K562 (cell line): ENCODE results near the gene CAPN6. TPM values are rescaled to one million over a fixed set of nuclear protein-coding genes. Genes with fewer than 3 reads are reported as not detected.

Experiments
- ATAC-seq: fragments of 200-7000 bp; cut with Tn5 transposase; 3 replicates; pipeline ENCODE4 v1.9.1; 2020; ENCODE audit warnings: moderate library complexity
- Bru-seq: library from RNA; stranded (reverse); fragments of 400-500 nt; gene quantifications from one replicate; lab custom pipeline; 2021; lab: Mats Ljungman, UMichigan
- BruChase-seq, 2 experiments: library from RNA; stranded (reverse); fragments of 400-500 nt; gene quantifications; one replicate each; lab custom pipeline; 2021; lab: Mats Ljungman, UMichigan
- BruUV-seq: library from RNA; stranded (reverse); fragments of 400-500 nt; replicated peaks from 2 replicates; lab custom pipeline; 2021; lab: Mats Ljungman, UMichigan
- CTCF ChIA-PET: fragments of 300-600 bp; formaldehyde crosslinking; extraction: SDS; loops from one replicate; lab custom pipeline; 2021; ENCODE audit warnings: low intra/inter-chr PET ratio; lab: Yijun Ruan, JAX
- POLR2A ChIA-PET: fragments of 300-600, 350-650 bp; sonication (Branson Sonifier 250); formaldehyde crosslinking; extraction: SDS; loops from one replicate; lab custom pipeline; 2021; ENCODE audit warnings: antibody characterized with exemption, inconsistent platforms; lab: Yijun Ruan, JAX
- DNase-seq, 4 experiments: peaks; one replicate each; pipeline versions ENCODE4 v3.0.0 to v3.0.0-alpha.2; 2011 to 2018; ENCODE audit warnings: low spot score in 3 of 4, mixed read lengths in 3 of 4; ENCODE audit errors: extremely low read depth in 1 of 4
- FAIRE-seq: peaks from 2 replicates; lab custom pipeline; 2011; peaks lifted over from hg19 to GRCh38; lab: Jason Lieb, UNC
- H2AFZ ChIP-seq: 2 replicates; pipeline ENCODE4 v1.6.0; 2011; ENCODE audit warnings: low read depth, low read length, control low read depth, inconsistent platforms
- H3K27ac ChIP-seq: fragments of 200-600 bp; 3 replicates; pipeline ENCODE4 v1.8.0; 2011; ENCODE audit warnings: low read depth, mild to moderate bottlenecking, control low read depth, inconsistent platforms, low read length, moderate library complexity, mixed read lengths; ENCODE audit errors: extremely low read depth
- H3K27me3 ChIP-seq, 2 experiments: fragments of 300-600 bp in 1 of 2; 2 replicates in 1 of 2; 3 replicates in 1 of 2; pipeline versions ENCODE4 v1.6.0 to v1.8.0; 2011; ENCODE audit warnings: inconsistent platforms in 2 of 2, low read length in 2 of 2, mild to moderate bottlenecking in 1 of 2, mixed read lengths in 1 of 2, moderate library complexity in 1 of 2; ENCODE audit not compliant: control insufficient read depth in 2 of 2, insufficient read depth in 2 of 2
- H3K36me3 ChIP-seq: fragments of 300-600 bp; 3 replicates; pipeline ENCODE4 v1.8.0; 2011; ENCODE audit warnings: mild to moderate bottlenecking, low read length, inconsistent platforms; ENCODE audit not compliant: control insufficient read depth, insufficient read depth
- H3K4me1 ChIP-seq, 2 experiments: fragments of 200-600 bp in 1 of 2; replicated peaks in 1 of 2; 2 replicates in 1 of 2; 3 replicates in 1 of 2; pipeline versions ENCODE4 v1.5.1 to v1.8.0; 2011; ENCODE audit warnings: inconsistent platforms in 2 of 2, low read length in 2 of 2, mild to moderate bottlenecking in 1 of 2, mixed read lengths in 1 of 2, moderate library complexity in 1 of 2; ENCODE audit not compliant: control insufficient read depth in 2 of 2, insufficient read depth in 2 of 2
- H3K4me2 ChIP-seq: 2 replicates; pipeline ENCODE4 v1.6.1; 2011; ENCODE audit warnings: low read length, control low read depth, inconsistent platforms, mixed read lengths; ENCODE audit not compliant: insufficient read depth
- H3K4me3 ChIP-seq: fragments of 200-600 bp; sonication (generic), shearing (Covaris generic); 2 replicates; pipeline ENCODE4 v1.5.1; 2016; ENCODE audit warnings: control low read depth, inconsistent platforms
- H3K79me2 ChIP-seq: fragments of 200-600 bp; 3 replicates; pipeline ENCODE4 v1.8.0; 2011; ENCODE audit warnings: low read length, inconsistent platforms; ENCODE audit not compliant: control insufficient read depth, insufficient read depth
- H3K9ac ChIP-seq, 2 experiments: 2 replicates each; pipeline versions ENCODE4 v1.6.0 to v1.6.1; 2011; ENCODE audit warnings: low read depth in 2 of 2, low read length in 2 of 2, control low read depth in 1 of 2, inconsistent platforms in 1 of 2, mild to moderate bottlenecking in 1 of 2, mixed read lengths in 1 of 2; ENCODE audit not compliant: insufficient read depth in 1 of 2
- H3K9me1 ChIP-seq: one replicate; pipeline ENCODE4 v1.6.0; 2011; ENCODE audit warnings: inconsistent platforms, mild to moderate bottlenecking, low read length, moderate library complexity; ENCODE audit not compliant: control insufficient read depth, insufficient read depth
- H3K9me3 ChIP-seq: replicated peaks from 2 replicates; pipeline ENCODE4 v1.5.1; 2011; ENCODE audit warnings: low read depth, low read length, inconsistent platforms; ENCODE audit not compliant: control insufficient read depth, insufficient read depth
- H4K20me1 ChIP-seq: replicated peaks from 2 replicates; pipeline ENCODE4 v1.6.1; 2011; ENCODE audit warnings: low read length, inconsistent platforms, mixed read lengths; ENCODE audit not compliant: control insufficient read depth, insufficient read depth
- WGBS: fragments of 100-300 bp; shearing (Covaris generic); methylation state at CpG from one replicate; pipeline ENCODE4 v1.1.6; 2016; ENCODE audit warnings: low coverage, mixed read lengths; ENCODE audit not compliant: insufficient coverage; ENCODE audit errors: missing lambda C conversion rate; 5-methylcytosine and 5-hydroxymethylcytosine counted together
- in situ Hi-C: fragments of 300-500 bp; cut with MboI; formaldehyde crosslinking; loops from 4 replicates; pipeline ENCODE4 v1.15.0; 2018; ENCODE audit warnings: inconsistent platforms, mixed read lengths
- intact Hi-C: fragments of 100-400 bp; cut with micrococcal nuclease; formaldehyde crosslinking; loops from 2 replicates; pipeline ENCODE4 v1.14.2; 2022
- long read RNA-seq, 3 experiments: library from polyadenylated mRNA in 2 of 3; library from RNA in 1 of 3; unstranded in 2 of 3; stranded (forward) in 1 of 3; transcript quantifications; one replicate each; pipeline ENCODE4 v2.0.0, GENCODE V29; 2019 to 2022
- polyA minus RNA-seq, 3 experiments: library from RNA; depleted of rRNA, polyadenylated mRNA; stranded (reverse); fragments of >200 nt; gene quantifications; 2 replicates each; pipeline ENCODE4 v1.2.3, GENCODE V29; 2011
- polyA plus RNA-seq, 8 experiments: library from polyadenylated mRNA; depleted of rRNA in 4 of 8; stranded (reverse) in 5 of 8; unstranded in 3 of 8; fragments of >200 nt; fragmentation: Nextera tagmentation in 2 of 8; fragmentation: Illumina TruSeq in 1 of 8; extraction: Ambion mirVana in 2 of 8; extraction: Trizol in 1 of 8; gene quantifications; 2 replicates each; pipeline versions ENCODE4 v1.2.1 to v1.2.3, GENCODE V29; 2011 to 2014; ENCODE audit warnings: inconsistent platforms in 1 of 8, missing spikeins in 1 of 8
- total RNA-seq, 7 experiments: library from RNA; depleted of rRNA in 6 of 7; stranded (reverse); fragments of >200 nt in 6 of 7; fragmentation: Illumina TruSeq in 2 of 7; extraction: Trizol in 2 of 7; gene quantifications; 2 replicates each; pipeline versions ENCODE4 v1.2.1 to v1.2.3, GENCODE V29; 2011 to 2021; ENCODE audit warnings: low replicate concordance in 1 of 7
- TF ChIP-seq, protein P1 (sequence below), 2 experiments: fragments of 450-650 bp in 1 of 2; sonication (generic) in 1 of 2; formaldehyde crosslinking; conservative IDR thresholded peaks; 2 replicates each; pipeline versions ENCODE4 v1.4.0 to v1.8.1; 2020 to 2022; ENCODE audit warnings: mild to moderate bottlenecking in 1 of 2, missing genetic modification reagents in 1 of 2
- TF ChIP-seq, protein P2 (sequence below): fragments of 450-650 bp; IDR thresholded peaks from 2 replicates; pipeline ENCODE4 v1.6.1; 2018; ENCODE audit not compliant: partially characterized antibody

The CAPN6 gene, protein sequence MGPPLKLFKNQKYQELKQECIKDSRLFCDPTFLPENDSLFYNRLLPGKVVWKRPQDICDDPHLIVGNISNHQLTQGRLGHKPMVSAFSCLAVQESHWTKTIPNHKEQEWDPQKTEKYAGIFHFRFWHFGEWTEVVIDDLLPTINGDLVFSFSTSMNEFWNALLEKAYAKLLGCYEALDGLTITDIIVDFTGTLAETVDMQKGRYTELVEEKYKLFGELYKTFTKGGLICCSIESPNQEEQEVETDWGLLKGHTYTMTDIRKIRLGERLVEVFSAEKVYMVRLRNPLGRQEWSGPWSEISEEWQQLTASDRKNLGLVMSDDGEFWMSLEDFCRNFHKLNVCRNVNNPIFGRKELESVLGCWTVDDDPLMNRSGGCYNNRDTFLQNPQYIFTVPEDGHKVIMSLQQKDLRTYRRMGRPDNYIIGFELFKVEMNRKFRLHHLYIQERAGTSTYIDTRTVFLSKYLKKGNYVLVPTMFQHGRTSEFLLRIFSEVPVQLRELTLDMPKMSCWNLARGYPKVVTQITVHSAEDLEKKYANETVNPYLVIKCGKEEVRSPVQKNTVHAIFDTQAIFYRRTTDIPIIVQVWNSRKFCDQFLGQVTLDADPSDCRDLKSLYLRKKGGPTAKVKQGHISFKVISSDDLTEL
- total RNA-seq (2011; cell fraction: chromatin; rRNA removed; ENCODE audit: low replicate concordance): not detected in 2 replicates
- not detected in 2 replicates for total RNA-seq (2011; cell fraction: nucleolus; rRNA removed)
- total RNA-seq (2011; cell fraction: nucleoplasm; rRNA removed): not detected in 2 replicates
- total RNA-seq (2014; rRNA removed) (not detected in 2 replicates), total RNA-seq (2014; rRNA removed; fragmentation: Illumina TruSeq; extraction: Trizol) (not detected in 2 replicates), total RNA-seq (2015; rRNA removed; fragmentation: Illumina TruSeq; extraction: Trizol) (0.08 TPM in 1 of 2 replicates, not detected in the other), total RNA-seq (2021) (not detected in 2 replicates), polyA plus RNA-seq (2011; rRNA removed) (not detected in 2 replicates), polyA plus RNA-seq (2014; fragmentation: Illumina TruSeq; extraction: Trizol) (0.06 TPM in 1 of 2 replicates, not detected in the other), polyA plus RNA-seq (2014; fragmentation: Nextera tagmentation; extraction: Ambion mirVana) (not detected), polyA plus RNA-seq (2014; rRNA removed) (0.08 and 0.11 TPM in 2 replicates), polyA minus RNA-seq (2011; rRNA and poly(A)+ RNA removed) (not detected in 2 replicates), Bru-seq, nascent RNA (percentile 4 among the genes with signal in this experiment), BruChase-seq, experiment 1, labeled RNA remaining after a 2-hour chase (not detected), BruChase-seq, experiment 2, labeled RNA remaining after a 6-hour chase (percentile 4 among the genes with signal in this experiment)
- polyA plus RNA-seq (2011; cell fraction: cytosol; rRNA removed): not detected in 2 replicates
- polyA plus RNA-seq (2011; cell fraction: nucleus; rRNA removed): not detected in 2 replicates
- 0.10 and 0.12 TPM in 2 replicates for polyA plus RNA-seq (2012)
- not detected in 2 replicates for polyA minus RNA-seq (2011; cell fraction: cytosol; rRNA and poly(A)+ RNA removed)
- polyA minus RNA-seq (2011; cell fraction: nucleus; rRNA and poly(A)+ RNA removed): not detected in 2 replicates
- long read RNA-seq, experiment 1: 0 reads
- long read RNA-seq, experiment 2: 0 reads
- long read RNA-seq, experiment 3: 0 reads

DNA sequence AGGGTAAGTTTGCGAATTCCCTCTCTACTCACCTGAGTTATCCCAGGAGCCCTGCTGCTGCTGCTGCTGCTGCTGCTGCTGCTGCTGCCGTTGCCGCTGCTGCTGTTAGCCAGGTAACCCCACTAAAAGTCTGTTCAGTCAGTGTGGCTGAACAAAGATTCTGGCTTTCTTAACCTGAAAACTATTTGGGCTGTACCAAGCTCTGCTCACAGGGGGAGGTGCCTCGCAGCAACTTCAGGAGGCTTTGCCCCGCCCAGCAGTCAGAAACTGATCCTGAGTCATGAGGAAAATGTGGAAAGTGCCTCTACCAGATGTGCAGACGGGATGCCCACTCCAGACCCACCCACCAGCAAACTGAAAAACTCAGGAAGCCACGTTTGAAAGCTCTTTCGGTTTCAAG is at the start of gene CAPN6:
Gene CAPN6, minus strand, starts transcription at position 145 of the 400 bp plus-strand sequence. CDS start 6,547 bp downstream, outside the sequence.
- ChIA-PET CTCF (no interaction called here), POLR2A (no interaction called here)
- Histone ChIP-seq H4K20me1 (no peaks in the 10 kb centered on the region), H3K27me3 (no peaks in the 10 kb centered on the region), H3K9ac (no peak within 1 kb of the TSS), H3K4me3 (no peak within 1 kb of the TSS), H3K4me1 (no peaks in the 10 kb centered on the region), H3K9me3 (no peaks in the 10 kb centered on the region), H3K36me3 (no peaks in the 10 kb centered on the region), H3K9me1 (no peaks in the 10 kb centered on the region), H2AFZ (no peak within 1 kb of the TSS), H3K4me2 (no peak within 1 kb of the TSS), H3K79me2 (no peaks in the 10 kb centered on the region), H3K27ac (no peak within 1 kb of the TSS)
- ATAC-seq: no peak
- 0% methylated on average over 6 of the region's 8 CpGs for WGBS
- DNase-seq: no peak
- BruUV-seq: no TSS peak
- FAIRE-seq: no peak
- TF ChIP-seq, protein P1, sequence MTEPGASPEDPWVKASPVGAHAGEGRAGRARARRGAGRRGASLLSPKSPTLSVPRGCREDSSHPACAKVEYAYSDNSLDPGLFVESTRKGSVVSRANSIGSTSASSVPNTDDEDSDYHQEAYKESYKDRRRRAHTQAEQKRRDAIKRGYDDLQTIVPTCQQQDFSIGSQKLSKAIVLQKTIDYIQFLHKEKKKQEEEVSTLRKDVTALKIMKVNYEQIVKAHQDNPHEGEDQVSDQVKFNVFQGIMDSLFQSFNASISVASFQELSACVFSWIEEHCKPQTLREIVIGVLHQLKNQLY (CRISPR knock-in tag; conservative IDR thresholded peaks at IDR 0.05): no peak
- TF ChIP-seq, protein P2, sequence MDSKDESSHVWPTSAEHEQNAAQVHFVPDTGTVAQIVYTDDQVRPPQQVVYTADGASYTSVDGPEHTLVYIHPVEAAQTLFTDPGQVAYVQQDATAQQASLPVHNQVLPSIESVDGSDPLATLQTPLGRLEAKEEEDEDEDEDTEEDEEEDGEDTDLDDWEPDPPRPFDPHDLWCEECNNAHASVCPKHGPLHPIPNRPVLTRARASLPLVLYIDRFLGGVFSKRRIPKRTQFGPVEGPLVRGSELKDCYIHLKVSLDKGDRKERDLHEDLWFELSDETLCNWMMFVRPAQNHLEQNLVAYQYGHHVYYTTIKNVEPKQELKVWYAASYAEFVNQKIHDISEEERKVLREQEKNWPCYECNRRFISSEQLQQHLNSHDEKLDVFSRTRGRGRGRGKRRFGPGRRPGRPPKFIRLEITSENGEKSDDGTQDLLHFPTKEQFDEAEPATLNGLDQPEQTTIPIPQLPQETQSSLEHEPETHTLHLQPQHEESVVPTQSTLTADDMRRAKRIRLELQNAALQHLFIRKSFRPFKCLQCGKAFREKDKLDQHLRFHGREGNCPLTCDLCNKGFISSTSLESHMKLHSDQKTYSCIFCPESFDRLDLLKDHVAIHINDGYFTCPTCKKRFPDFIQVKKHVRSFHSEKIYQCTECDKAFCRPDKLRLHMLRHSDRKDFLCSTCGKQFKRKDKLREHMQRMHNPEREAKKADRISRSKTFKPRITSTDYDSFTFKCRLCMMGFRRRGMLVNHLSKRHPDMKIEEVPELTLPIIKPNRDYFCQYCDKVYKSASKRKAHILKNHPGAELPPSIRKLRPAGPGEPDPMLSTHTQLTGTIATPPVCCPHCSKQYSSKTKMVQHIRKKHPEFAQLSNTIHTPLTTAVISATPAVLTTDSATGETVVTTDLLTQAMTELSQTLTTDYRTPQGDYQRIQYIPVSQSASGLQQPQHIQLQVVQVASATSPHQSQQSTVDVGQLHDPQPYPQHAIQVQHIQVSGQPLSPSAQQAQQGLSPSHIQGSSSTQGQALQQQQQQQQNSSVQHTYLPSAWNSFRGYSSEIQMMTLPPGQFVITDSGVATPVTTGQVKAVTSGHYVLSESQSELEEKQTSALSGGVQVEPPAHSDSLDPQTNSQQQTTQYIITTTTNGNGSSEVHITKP: peak; percentile 85
- intact Hi-C loops: no loop called here
- in situ Hi-C loops: no loop called here
